HG02970 (cell line): ENCODE data around the gene ELMO1.

ENCODE experiments used
- ATAC-seq: cut with Tn5 transposase; IDR thresholded peaks from one replicate; pipeline ENCODE4 v1.9.1; 2021; ENCODE audit warnings: mild to moderate bottlenecking, moderate library complexity, moderate number of reproducible peaks; ENCODE audit not compliant: unreplicated experiment, low FRiP score

The ELMO1 gene

GRCh38 chr7:37050801-37051200, 397.9 kb downstream of the ELMO1 start:
- ATAC-seq = no peak

DNA sequence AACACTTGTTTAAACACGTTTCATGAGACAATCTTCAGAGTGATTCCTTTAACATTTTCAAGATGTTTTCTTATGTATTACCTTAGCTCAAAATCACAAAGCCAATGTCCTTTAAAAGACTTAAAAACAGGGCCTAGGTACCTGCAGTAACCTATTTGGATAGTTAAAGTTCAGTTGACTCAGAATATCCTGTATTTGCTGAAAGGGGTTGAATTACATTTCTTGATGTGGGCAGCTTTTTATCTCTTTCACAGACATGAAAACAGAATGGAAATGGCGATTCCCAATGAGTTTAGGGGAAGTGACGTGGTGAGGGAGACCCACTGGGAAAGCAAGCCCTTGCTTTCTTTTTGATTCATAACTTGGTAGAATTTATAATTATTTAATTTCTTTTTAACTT, 400.0 kb downstream of the ELMO1 start:
- ATAC-seq = no peak

DNA sequence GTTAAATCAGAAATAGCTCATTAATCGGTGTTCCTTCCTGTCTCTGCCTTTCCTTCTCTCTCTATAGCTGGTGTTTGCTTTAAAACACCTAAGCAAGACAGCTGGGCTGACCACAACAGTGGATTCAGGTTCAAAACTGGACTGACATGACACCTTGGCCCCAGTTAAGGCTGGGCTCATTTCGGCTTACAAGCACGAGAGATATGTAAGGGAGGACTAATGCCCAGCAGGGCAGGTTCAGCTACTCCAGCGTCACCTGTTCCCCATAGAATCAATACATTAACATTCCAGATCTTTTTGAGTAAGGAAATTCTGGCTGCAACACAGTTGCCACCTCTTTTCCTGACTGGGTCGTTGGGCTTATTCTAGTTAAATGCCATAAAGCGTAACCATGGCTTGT, 401.4 kb downstream of the ELMO1 start:
- no peak for ATAC-seq

GRCh38 chr7:37046531-37047079, 402.1 kb downstream of the ELMO1 start:
- ATAC-seq = no peak

GRCh38 chr7:37045681-37046179, 402.9 kb downstream of the ELMO1 start:
- no peak for ATAC-seq

GRCh38 chr7:37041461-37041860, 407.2 kb downstream of the ELMO1 start:
- ATAC-seq = no peak

DNA sequence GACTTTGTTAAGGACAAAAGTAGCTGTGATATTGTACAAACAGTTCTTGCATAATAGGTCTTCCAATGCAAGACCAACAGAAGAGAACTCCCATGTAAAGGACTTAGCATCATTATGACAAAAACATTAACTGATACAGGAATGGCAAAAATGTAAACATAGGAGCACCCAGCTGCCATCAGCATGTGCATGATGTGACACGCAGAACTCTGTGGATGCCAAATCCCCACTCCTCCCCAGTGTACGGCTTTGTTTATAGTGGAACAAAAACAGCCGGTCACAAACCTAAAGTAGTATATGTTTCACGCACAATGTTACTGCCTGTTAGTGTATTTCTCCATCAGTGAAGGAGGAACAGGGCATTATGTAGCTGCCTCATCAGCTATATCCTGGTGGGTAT, 408.3 kb downstream of the ELMO1 start:
- no peak for ATAC-seq

DNA sequence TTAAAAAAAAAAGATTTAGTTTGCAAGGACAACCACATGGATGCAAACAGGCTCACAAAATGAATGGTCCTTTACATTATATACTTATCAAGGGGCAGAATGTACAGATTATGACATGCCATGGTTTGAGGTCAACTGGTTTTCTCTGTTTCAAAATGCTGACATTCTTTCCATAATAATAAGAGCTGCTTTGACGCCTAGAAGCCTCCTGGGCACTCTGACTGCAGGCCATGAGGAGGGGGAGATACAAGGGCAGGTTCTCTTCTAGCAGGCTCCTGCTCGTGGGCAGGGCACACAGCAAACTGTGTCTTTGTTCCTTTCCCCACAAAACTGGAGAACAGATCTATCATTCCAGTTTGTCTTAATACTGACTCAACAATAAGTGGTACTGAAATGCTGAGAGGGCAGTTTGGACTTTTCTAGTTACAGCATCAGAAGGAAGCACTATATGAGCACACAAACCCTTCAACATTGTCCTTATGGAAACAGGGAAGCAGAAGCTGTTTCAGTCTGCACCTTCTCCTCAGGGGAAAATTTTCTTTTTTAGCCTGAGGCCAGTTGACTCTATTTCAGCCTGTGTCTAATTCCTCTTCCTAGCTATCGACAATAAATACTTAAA, 409.4 kb downstream of the ELMO1 start:
- ATAC-seq = no peak

DNA sequence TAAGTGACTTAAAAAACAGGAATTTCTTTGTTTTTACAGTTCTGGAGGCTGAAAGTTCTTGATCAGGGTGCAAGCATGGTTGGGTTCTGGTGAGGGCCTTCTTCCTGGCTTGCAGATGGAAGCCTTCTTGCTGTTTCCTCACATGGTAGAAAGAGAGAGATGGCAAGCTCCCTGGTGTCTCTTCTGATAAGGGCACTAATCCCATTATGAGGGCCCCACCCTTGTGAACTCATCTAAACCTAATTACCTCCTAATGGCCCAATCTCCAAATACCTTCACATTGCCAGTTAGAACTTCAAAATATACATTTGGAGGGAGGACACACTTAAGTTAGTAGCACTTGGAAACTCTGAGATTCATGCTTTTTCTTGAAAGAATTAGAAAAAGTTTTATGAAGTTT, 410.0 kb downstream of the ELMO1 start:
- ATAC-seq = no peak

DNA sequence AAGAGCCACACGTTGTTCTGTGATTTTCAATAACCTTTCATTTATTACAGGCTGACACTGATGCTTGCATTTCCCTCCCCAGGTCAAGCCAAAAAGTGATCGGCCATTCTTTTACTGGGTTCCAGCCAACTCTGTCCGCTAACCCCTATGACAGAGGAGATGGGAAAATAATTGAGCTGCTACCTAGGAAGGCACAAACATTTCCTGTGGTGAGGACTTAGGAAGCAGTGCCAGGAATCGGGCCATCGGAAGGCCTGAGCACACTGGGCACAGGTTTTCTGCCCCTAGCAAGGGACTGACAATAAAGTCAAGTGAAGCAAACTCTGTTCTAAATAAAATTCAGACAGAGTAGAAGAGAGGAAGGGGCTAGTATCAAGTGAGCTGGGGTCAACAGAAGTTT, 411.4 kb downstream of the ELMO1 start:
- ATAC-seq = no peak

- no peak for ATAC-seq
Measured at GRCh38 chr7:37035631-37036030, 413.0 kb downstream of the ELMO1 start.

- ATAC-seq = no peak
Measured at GRCh38 chr7:37033141-37033540, 415.5 kb downstream of the ELMO1 start.

DNA sequence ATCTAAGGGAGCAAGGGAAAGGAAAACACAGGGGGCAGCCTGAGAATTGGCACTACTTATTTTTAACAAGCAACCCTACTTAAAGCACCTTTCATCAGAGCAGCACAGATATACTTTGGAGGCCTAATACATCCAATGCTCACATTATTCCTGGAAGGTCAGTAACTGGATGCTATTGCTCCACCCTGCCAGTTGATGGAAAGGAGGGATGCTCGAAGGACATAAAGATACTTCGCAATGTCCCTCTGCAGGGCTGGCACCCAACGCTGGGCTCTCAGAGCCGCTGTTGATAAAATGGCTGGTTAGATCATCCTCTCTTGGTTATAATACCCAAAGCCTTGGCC, 416.4 kb downstream of the ELMO1 start:
- no peak for ATAC-seq

DNA sequence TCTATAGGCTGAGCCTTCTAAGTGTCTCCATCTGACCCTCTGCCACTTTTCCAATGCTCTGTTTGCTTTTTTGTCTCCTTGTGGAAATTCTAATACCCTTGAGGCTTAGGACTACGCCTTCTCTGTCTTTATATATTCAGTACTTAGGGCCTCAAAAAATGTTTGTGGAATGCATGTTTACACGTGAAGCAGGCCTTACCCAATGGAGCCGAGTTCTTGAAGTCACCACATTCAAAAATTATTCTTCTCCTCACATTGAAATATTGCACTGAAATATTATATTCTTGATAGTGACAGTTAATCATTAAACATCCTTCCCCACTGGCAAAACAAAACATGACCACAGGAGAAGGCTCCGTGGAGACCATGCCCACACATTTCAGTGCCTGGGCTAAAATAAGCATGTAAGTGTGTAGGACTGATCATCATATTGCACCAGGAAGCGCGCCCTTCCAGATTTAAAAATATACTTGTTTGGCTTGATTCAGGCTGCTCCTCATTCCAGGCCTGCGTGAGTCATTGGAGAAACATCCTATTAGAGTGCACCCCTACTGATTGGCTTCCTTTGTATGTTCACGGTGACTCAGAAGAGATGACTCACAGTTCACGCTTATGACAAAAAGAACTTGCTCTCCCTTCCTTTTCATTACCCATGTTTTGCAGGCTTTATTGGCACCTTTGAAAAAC, 416.9 kb downstream of the ELMO1 start:
- no peak for ATAC-seq

GRCh38 chr7:37028909-37029440, 419.7 kb downstream of the ELMO1 start:
- ATAC-seq = no peak

- ATAC-seq = no peak
Measured at GRCh38 chr7:37027557-37028341, 420.9 kb downstream of the ELMO1 start.

GRCh38 chr7:37027104-37027503, 421.6 kb downstream of the ELMO1 start:
- ATAC-seq = no peak

DNA sequence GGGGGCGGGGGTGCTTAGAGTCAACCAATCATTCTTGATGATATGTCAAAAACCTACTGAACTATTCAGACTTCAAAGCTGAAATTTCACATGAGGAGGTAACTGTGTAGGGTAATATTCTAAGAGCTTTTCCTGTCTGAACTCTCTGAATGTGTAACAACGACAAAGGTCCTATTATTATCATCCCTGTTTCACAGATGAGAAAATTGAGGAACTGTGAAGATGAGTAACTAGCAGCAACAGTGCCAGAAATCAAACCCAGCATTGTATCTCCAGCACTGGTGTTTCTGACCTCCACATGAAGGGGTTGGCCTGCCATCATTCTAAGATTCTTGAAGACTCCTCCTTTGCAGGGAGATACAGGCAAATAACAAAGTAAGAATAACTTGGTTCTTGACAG, 429.7 kb downstream of the ELMO1 start:
- no peak for ATAC-seq

DNA sequence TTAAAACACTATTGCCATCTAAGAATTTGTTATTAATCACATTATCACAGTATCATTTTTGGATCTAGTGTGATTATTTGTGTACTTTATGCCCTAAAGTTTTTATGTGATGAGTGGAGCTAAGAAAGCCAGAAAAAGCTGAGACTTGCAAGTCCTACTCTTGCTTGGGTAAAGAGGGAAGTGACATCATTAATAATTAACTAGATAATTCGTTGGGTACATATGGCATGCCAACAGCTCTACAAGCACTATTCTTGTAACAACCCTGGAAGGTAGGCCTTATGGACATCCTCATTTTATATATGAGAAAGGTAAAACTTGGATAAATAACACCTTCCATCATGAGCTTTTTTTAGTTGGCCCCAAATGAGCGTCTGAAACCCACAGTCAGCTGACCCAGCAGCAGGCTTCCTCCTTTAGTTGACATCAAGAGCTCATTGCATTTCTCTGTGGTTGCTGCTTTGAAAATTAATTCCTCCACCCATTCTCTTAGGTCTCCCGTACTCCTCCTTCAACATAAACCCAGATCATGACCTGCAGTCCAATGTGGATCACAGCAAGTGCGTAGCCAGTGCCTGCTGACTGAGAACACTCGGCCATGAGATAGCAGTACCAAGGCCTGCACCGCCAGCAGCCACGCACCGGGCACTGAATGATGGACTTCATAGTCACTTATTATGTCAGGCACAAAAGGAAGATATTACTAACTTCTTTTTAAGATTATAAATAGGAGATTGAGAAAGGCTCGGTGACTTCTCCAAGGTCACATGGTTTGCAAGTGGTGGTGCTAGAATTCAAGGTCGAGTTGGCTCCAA, 432.4 kb downstream of the ELMO1 start:
- ATAC-seq = no peak

- no peak for ATAC-seq
Measured at GRCh38 chr7:37015353-37016034, 433.2 kb downstream of the ELMO1 start.
